SJCRH30 (cell line): ENCODE measurements around the gene HMGN4. TPM values are rescaled to one million over a fixed set of nuclear protein-coding genes. Genes with fewer than 3 reads are reported as not detected.

ENCODE experiments used
- DNase-seq, 2 experiments: peaks; one replicate each; pipeline ENCODE4 v3.0.0-alpha.2; 2015 to 2020
- H3K27ac ChIP-seq: fragments of 250-450 bp; sonication (Bioruptor Pico); 2 replicates; pipeline ENCODE4 v1.5.1; 2020; ENCODE audit warnings: mild to moderate bottlenecking, moderate library complexity
- H3K27me3 ChIP-seq: fragments of 250-450 bp; sonication (Bioruptor Pico); 2 replicates; pipeline ENCODE4 v1.5.1; 2020; ENCODE audit warnings: mild to moderate bottlenecking, moderate library complexity
- H3K36me3 ChIP-seq: fragments of 250-450 bp; sonication (Bioruptor Pico); 2 replicates; pipeline ENCODE4 v1.5.1; 2020; ENCODE audit warnings: mild to moderate bottlenecking, moderate library complexity
- H3K4me1 ChIP-seq: fragments of 250-450 bp; sonication (Bioruptor Pico); 2 replicates; pipeline ENCODE4 v1.5.1; 2020; ENCODE audit warnings: mild to moderate bottlenecking, moderate library complexity
- H3K4me3 ChIP-seq: fragments of 250-450 bp; sonication (Bioruptor Pico); 2 replicates; pipeline ENCODE4 v1.5.1; 2020; ENCODE audit warnings: mild to moderate bottlenecking, moderate library complexity
- H3K9me3 ChIP-seq: fragments of 250-450 bp; sonication (Bioruptor Pico); replicated peaks from 2 replicates; pipeline ENCODE4 v1.5.1; 2020; ENCODE audit warnings: mild to moderate bottlenecking, moderate library complexity
- total RNA-seq: library from RNA; depleted of rRNA; stranded (reverse); fragments of >200 nt; shearing (Covaris generic); gene quantifications from 2 replicates; pipeline ENCODE4 v1.2.3, GENCODE V29; 2014

The HMGN4 gene
- total RNA-seq, 1 experiment from 2014 or later: 53.8 TPM

GRCh38 chr6:26552640-26553188 lies 14.5 kb downstream of the HMGN4 start:
- no peak for DNase-seq
- Histone ChIP-seq H3K4me3 (peak overlapping the region; percentile 60), H3K27me3 (no peaks in the 10 kb centered on the region), H3K36me3 (no peaks in the 10 kb centered on the region), H3K27ac (no peak overlapping the region), H3K9me3 (no peaks in the 10 kb centered on the region), H3K4me1 (no peaks in the 10 kb centered on the region)

- H3K4me3 ChIP-seq: peak overlapping the region; percentile 60
- peak overlapping the region; percentile 23; the same call in 1 of the 2 replicates for H3K27ac ChIP-seq
- H3K9me3 ChIP-seq: no peaks in the 10 kb centered on the region
- H3K4me1 ChIP-seq: no peaks in the 10 kb centered on the region
- H3K36me3 ChIP-seq: no peaks in the 10 kb centered on the region
- no peaks in the 10 kb centered on the region for H3K27me3 ChIP-seq
- DNase-seq: peak; percentile 64 to 86
Observed at GRCh38 chr6:26553264-26553634, 15.1 kb downstream of the HMGN4 start.

- Histone ChIP-seq H3K27ac (peak overlapping the region; percentile 23; the same call in 1 of the 2 replicates), H3K4me3 (peak overlapping the region; percentile 60), H3K27me3 (no peaks in the 10 kb centered on the region), H3K36me3 (no peaks in the 10 kb centered on the region), H3K4me1 (no peaks in the 10 kb centered on the region), H3K9me3 (no peaks in the 10 kb centered on the region)
- peak; percentile 72 to 89 for DNase-seq
Observed at GRCh38 chr6:26553635-26554446, 15.7 kb downstream of the HMGN4 start.

- no peaks in the 10 kb centered on the region for H3K27me3 ChIP-seq
- no peaks in the 10 kb centered on the region for H3K4me1 ChIP-seq
- H3K9me3 ChIP-seq: no peaks in the 10 kb centered on the region
- peak overlapping the region; percentile 60 for H3K4me3 ChIP-seq
- H3K36me3 ChIP-seq: no peaks in the 10 kb centered on the region
- no peak overlapping the region for H3K27ac ChIP-seq
- DNase-seq: no peak
Observed at GRCh38 chr6:26554447-26554696, 16.2 kb downstream of the HMGN4 start.

GRCh38 chr6:26554697-26555504 lies 16.7 kb downstream of the HMGN4 start:
- DNase-seq: peak; percentile 49 to 71
- Histone ChIP-seq H3K27ac (no peak overlapping the region), H3K9me3 (no peaks in the 10 kb centered on the region), H3K27me3 (no peaks in the 10 kb centered on the region), H3K4me3 (peak overlapping the region; percentile 60), H3K36me3 (no peaks in the 10 kb centered on the region), H3K4me1 (no peaks in the 10 kb centered on the region)

GRCh38 chr6:26555505-26556262 lies 17.5 kb downstream of the HMGN4 start:
- Histone ChIP-seq H3K4me3 (peak overlapping the region; percentile 60), H3K9me3 (no peaks in the 10 kb centered on the region), H3K36me3 (no peaks in the 10 kb centered on the region), H3K27me3 (no peaks in the 10 kb centered on the region), H3K4me1 (no peaks in the 10 kb centered on the region), H3K27ac (no peak overlapping the region)
- DNase-seq: no peak

- DNase-seq: peak; percentile 62 to 82
- Histone ChIP-seq H3K4me3 (no peak overlapping the region), H3K9me3 (no peaks in the 10 kb centered on the region), H3K27ac (no peak overlapping the region), H3K36me3 (no peaks in the 10 kb centered on the region), H3K27me3 (no peaks in the 10 kb centered on the region), H3K4me1 (no peaks in the 10 kb centered on the region)
Observed at GRCh38 chr6:26556263-26557070, 18.3 kb downstream of the HMGN4 start.

GRCh38 chr6:26561533-26562466 lies 23.6 kb downstream of the HMGN4 start:
- H3K4me1 ChIP-seq: no peaks in the 10 kb centered on the region
- H3K27me3 ChIP-seq: no peaks in the 10 kb centered on the region
- H3K4me3 ChIP-seq: no peak overlapping the region
- no peaks in the 10 kb centered on the region for H3K36me3 ChIP-seq
- no peak for DNase-seq
- no peak overlapping the region for H3K27ac ChIP-seq
- no peaks in the 10 kb centered on the region for H3K9me3 ChIP-seq

GRCh38 chr6:26563488-26563887 lies 25.3 kb downstream of the HMGN4 start:
- Histone ChIP-seq H3K36me3 (no peaks in the 10 kb centered on the region), H3K27ac (no peak overlapping the region), H3K4me3 (no peak overlapping the region), H3K27me3 (no peaks in the 10 kb centered on the region), H3K4me1 (no peaks in the 10 kb centered on the region), H3K9me3 (no peaks in the 10 kb centered on the region)
- DNase-seq: no peak

- H3K36me3 ChIP-seq: no peaks in the 10 kb centered on the region
- H3K9me3 ChIP-seq: no peaks in the 10 kb centered on the region
- DNase-seq: peak; percentile 75 to 95
- no peaks in the 10 kb centered on the region for H3K27me3 ChIP-seq
- H3K4me1 ChIP-seq: no peaks in the 10 kb centered on the region
- H3K27ac ChIP-seq: no peak overlapping the region
- peak overlapping the region; percentile 65 for H3K4me3 ChIP-seq
Observed at GRCh38 chr6:26568601-26569432, 30.7 kb downstream of the HMGN4 start.

- H3K27me3 ChIP-seq: no peaks in the 10 kb centered on the region
- H3K4me3 ChIP-seq: no peak overlapping the region
- H3K36me3 ChIP-seq: no peaks in the 10 kb centered on the region
- H3K9me3 ChIP-seq: no peaks in the 10 kb centered on the region
- H3K4me1 ChIP-seq: no peaks in the 10 kb centered on the region
- no peak for DNase-seq
- no peak overlapping the region for H3K27ac ChIP-seq
Observed at GRCh38 chr6:26569433-26569764, 31.2 kb downstream of the HMGN4 start.

GRCh38 chr6:26570027-26570809 lies 32.1 kb downstream of the HMGN4 start:
- DNase-seq: no peak
- H3K4me3 ChIP-seq: no peak overlapping the region
- no peaks in the 10 kb centered on the region for H3K27me3 ChIP-seq
- no peaks in the 10 kb centered on the region for H3K9me3 ChIP-seq
- no peaks in the 10 kb centered on the region for H3K36me3 ChIP-seq
- no peaks in the 10 kb centered on the region for H3K4me1 ChIP-seq
- H3K27ac ChIP-seq: no peak overlapping the region
